Measurements from ENCODE around the gene MRAP2. TPM values are rescaled to one million over a fixed set of nuclear protein-coding genes. Genes with fewer than 3 reads are reported as not detected.

Gene MRAP2
- total RNA-seq, 1 donor from 2014 or later = 5.1 TPM

DNA sequence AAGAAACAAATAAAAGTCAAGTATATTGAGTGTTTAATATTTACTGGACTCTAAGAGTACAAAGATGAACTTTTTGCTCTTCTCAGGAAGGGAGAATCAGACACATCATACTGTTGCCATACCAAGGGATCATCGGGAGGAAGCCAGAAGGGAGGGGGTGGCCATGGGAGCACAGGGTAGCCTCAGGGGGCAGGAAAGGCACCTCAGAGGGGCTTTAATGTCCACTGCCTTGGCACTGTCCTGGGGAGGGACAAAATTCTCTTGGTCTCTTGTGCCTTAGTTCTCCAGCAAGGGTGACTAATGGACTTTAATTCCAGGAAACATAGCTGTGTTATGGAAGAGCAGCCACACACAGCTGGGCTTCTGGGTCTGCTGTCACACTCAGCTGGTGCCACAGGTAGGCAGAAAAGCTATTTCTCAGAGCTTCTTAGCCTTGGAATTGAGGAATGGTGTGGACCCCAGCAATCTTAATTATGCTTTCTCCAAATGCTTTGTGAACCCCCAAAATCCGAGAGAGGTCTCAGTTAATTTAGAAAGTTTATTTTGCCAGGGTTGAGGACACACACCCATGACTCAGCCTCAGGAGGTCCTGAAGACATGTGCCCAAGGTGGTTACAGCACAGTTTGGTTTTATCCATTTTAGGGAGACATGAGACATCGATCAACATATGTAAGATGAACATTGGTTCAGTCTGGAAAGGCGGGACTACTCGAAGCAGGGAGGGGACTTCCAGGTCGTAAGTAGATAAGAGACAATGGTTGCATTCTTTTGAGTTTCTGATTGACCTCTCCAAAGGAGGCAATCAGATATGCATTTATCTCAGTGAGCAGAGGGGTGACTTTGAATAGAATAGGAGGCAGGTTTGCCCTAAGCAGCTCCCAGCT, 53.2 kb downstream of the MRAP2 start:
- H3K36me3 Mint-ChIP-seq (ENCODE audit: unreplicated experiment) = no peaks in the 10 kb centered on the region
- peaks cover 4% of the 10 kb centered on the region for H3K4me1 Mint-ChIP-seq (ENCODE audit: low read depth, unreplicated experiment)
- no peaks in the 10 kb centered on the region for H3K9me3 Mint-ChIP-seq (ENCODE audit: unreplicated experiment)
- no peak overlapping the region for H3K27ac Mint-ChIP-seq (ENCODE audit: unreplicated experiment)
- H3K27me3 Mint-ChIP-seq (ENCODE audit: unreplicated experiment) = no peaks in the 10 kb centered on the region
- TF ChIP-seq, protein P1, sequence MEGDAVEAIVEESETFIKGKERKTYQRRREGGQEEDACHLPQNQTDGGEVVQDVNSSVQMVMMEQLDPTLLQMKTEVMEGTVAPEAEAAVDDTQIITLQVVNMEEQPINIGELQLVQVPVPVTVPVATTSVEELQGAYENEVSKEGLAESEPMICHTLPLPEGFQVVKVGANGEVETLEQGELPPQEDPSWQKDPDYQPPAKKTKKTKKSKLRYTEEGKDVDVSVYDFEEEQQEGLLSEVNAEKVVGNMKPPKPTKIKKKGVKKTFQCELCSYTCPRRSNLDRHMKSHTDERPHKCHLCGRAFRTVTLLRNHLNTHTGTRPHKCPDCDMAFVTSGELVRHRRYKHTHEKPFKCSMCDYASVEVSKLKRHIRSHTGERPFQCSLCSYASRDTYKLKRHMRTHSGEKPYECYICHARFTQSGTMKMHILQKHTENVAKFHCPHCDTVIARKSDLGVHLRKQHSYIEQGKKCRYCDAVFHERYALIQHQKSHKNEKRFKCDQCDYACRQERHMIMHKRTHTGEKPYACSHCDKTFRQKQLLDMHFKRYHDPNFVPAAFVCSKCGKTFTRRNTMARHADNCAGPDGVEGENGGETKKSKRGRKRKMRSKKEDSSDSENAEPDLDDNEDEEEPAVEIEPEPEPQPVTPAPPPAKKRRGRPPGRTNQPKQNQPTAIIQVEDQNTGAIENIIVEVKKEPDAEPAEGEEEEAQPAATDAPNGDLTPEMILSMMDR (IDR thresholded peaks at IDR 0.05; ENCODE audit: partially characterized antibody, unreplicated experiment) = no peak
- H3K4me3 Mint-ChIP-seq (ENCODE audit: unreplicated experiment) = no peak overlapping the region
- DNase-seq = no peak

DNA sequence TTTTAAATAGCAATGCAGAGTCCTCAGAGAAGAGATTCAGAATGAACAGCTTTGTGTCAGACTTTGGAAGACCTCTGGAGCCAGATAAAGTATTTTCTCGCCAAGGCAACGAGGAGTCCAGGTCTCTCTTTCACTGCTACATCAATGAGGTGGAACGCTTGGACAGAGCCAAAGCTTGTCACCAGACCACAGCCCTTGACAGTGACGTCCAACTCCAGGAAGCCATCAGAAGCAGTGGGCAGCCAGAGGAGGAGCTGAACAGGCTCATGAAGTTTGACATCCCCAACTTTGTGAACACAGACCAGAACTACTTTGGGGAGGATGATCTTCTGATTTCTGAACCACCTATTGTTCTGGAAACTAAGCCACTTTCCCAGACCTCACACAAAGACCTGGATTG, 55.5 kb downstream of the MRAP2 start:
- Mint-ChIP-seq H3K27me3 (ENCODE audit: unreplicated experiment) (no peaks in the 10 kb centered on the region), H3K36me3 (ENCODE audit: unreplicated experiment) (peaks cover 1% of the 10 kb centered on the region), H3K27ac (ENCODE audit: unreplicated experiment) (no peak overlapping the region), H3K9me3 (ENCODE audit: unreplicated experiment) (no peaks in the 10 kb centered on the region), H3K4me1 (ENCODE audit: low read depth, unreplicated experiment) (no peaks in the 10 kb centered on the region), H3K4me3 (ENCODE audit: unreplicated experiment) (no peak overlapping the region)
- DNase-seq = no peak
- TF ChIP-seq, protein P1 (IDR thresholded peaks at IDR 0.05; ENCODE audit: partially characterized antibody, unreplicated experiment) = no peak

DNA sequence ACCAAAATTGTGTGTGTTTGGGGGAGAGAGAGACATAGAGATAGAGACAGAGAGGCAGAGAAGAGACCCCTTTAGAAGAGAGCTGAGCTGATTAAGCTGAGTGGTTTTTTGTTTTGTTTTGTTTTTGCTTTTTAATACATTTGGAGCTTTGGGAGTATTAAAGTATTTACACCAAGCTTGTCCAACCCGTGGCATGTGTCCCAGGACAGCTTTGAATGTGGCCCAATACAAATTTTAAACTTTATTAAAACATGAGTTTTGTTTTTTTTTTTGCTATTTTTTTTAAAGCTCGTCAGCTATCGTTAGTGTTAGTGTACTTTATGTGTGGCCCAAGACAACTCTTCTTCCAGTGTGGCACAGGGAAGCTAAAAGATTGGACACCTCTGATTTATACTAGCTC, 56.0 kb downstream of the MRAP2 start:
- Mint-ChIP-seq H3K36me3 (ENCODE audit: unreplicated experiment) (peaks cover 5% of the 10 kb centered on the region), H3K27ac (ENCODE audit: unreplicated experiment) (no peak overlapping the region), H3K27me3 (ENCODE audit: unreplicated experiment) (no peaks in the 10 kb centered on the region), H3K9me3 (ENCODE audit: unreplicated experiment) (no peaks in the 10 kb centered on the region), H3K4me1 (ENCODE audit: low read depth, unreplicated experiment) (no peaks in the 10 kb centered on the region), H3K4me3 (ENCODE audit: unreplicated experiment) (no peak overlapping the region)
- no peak for DNase-seq
- TF ChIP-seq, protein P1 (IDR thresholded peaks at IDR 0.05; ENCODE audit: partially characterized antibody, unreplicated experiment) = no peak

DNA sequence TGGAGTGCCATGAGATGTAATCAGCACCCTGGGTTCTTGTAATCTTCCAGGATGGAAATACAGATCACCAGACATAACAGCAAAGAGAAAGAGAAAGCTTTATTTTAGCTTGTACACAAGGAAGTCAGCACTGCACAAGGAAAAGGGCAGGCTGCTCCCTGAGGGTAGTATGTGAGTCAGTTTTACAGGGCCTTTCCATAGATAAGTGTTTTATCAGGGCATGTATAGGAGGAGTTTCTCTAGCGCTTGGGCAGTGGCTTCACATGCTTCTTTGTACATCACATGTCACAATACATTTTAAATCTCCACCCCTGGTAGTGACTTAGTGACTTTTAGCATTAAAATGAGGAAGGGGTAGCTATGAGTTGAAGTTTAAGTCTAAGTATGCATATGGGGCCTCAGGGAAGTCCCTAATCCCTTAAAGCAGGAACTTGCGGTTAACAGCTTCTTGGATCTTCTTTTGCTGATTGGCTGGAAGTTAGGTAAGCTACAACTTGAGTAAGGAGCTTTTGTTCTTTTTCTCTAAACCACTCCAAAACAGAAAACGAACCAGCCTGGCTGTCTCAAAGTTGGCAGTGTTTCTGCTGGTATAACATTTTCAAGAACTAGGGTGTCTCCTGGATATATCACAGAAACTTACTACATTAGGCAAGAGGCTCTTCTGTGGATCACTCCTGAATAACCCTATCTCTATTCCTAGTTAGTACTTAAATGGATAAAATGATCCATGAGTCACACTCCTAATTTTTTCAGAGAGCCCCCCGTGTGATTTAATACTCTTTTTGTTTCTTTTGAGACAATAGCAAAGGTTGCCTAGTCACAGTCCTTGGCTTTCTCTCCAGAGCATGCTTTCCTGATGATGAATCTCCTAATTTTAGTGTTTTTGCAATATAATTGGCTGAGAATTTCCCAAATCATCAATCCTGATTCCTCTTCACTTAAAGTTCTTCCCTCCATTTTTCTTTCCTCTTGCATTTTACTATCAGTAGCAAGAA, 60.2 kb downstream of the MRAP2 start:
- no peak overlapping the region for H3K27ac Mint-ChIP-seq (ENCODE audit: unreplicated experiment)
- no peak for DNase-seq
- peaks cover 5% of the 10 kb centered on the region for H3K36me3 Mint-ChIP-seq (ENCODE audit: unreplicated experiment)
- H3K4me3 Mint-ChIP-seq (ENCODE audit: unreplicated experiment) = no peak overlapping the region
- no peaks in the 10 kb centered on the region for H3K4me1 Mint-ChIP-seq (ENCODE audit: low read depth, unreplicated experiment)
- TF ChIP-seq, protein P1 (IDR thresholded peaks at IDR 0.05; ENCODE audit: partially characterized antibody, unreplicated experiment) = no peak
- H3K9me3 Mint-ChIP-seq (ENCODE audit: unreplicated experiment) = no peaks in the 10 kb centered on the region
- no peaks in the 10 kb centered on the region for H3K27me3 Mint-ChIP-seq (ENCODE audit: unreplicated experiment)

Data from glutamatergic neuron (in vitro differentiated cells).